Choroid plexus epithelial cell (primary cell): Measurements from ENCODE around the gene DSTN.

Experiments
- DNase-seq: peaks from one replicate; pipeline ENCODE4 v3.0.0-alpha.2; 2010; ENCODE audit warnings: low read depth
- H3K4me3 ChIP-seq: 2 replicates; pipeline ENCODE4 v1.5.1; 2011; ENCODE audit warnings: low read depth, mild to moderate bottlenecking, control low read depth, low read length, moderate library complexity
- CTCF ChIP-seq: conservative IDR thresholded peaks from 2 replicates; pipeline ENCODE4 v1.5.1; 2011; ENCODE audit warnings: low read depth, mild to moderate bottlenecking, control low read depth, inconsistent platforms, low read length, moderate library complexity

Gene DSTN

GRCh38 chr20:17636523-17637412, 66.9 kb downstream of the DSTN start:
- peak; percentile 34 for DNase-seq
- TF ChIP-seq CTCF, result peak; percentile 28
- H3K4me3 ChIP-seq, result no peak overlapping the region

- no peak for TF ChIP-seq CTCF
- no peak overlapping the region for H3K4me3 ChIP-seq
Measured at GRCh38 chr20:17637413-17637780, 67.5 kb downstream of the DSTN start.

GRCh38 chr20:17637985-17638640, 68.2 kb downstream of the DSTN start:
- no peak overlapping the region for H3K4me3 ChIP-seq
- no peak for DNase-seq
- no peak for TF ChIP-seq CTCF

More at GRCh38 chr20:17637413-17637780, 67.5 kb downstream of the DSTN start:
- DNase-seq, result no peak

GRCh38 chr20:17638835-17639407, 69.0 kb downstream of the DSTN start:
- no peak for DNase-seq
- H3K4me3 ChIP-seq, result no peak overlapping the region
- TF ChIP-seq CTCF, result no peak

- no peak for TF ChIP-seq CTCF
- DNase-seq, result no peak
- H3K4me3 ChIP-seq, result no peak overlapping the region
Measured at GRCh38 chr20:17640146-17640874, 70.4 kb downstream of the DSTN start.

- H3K4me3 ChIP-seq, result no peak overlapping the region
- TF ChIP-seq CTCF, result no peak
- no peak for DNase-seq
Measured at GRCh38 chr20:17640875-17641378, 71.1 kb downstream of the DSTN start.
